ENCODE results near the gene ACCS. TPM values are rescaled to one million over a fixed set of nuclear protein-coding genes. Genes with fewer than 3 reads are reported as not detected.

The ACCS gene
- total RNA-seq, 1 experiment from 2014 or later, result 7.5 TPM

- Histone ChIP-seq H2BK5ac (ENCODE audit: insufficient read length, low read length) (no peak within 1 kb of the TSS), H3K18ac (ENCODE audit: insufficient read length, low read depth, low read length) (no peak within 1 kb of the TSS), H2AK5ac (ENCODE audit: insufficient read length, low read length) (no peak within 1 kb of the TSS), H3K4ac (ENCODE audit: low read depth, low read length) (no peak within 1 kb of the TSS), H3K14ac (ENCODE audit: insufficient read depth, low read length) (peak within 1 kb of the TSS; percentile 53), H2BK15ac (ENCODE audit: low read depth, low read length) (no peak within 1 kb of the TSS), H2BK20ac (ENCODE audit: low read depth, low read length, poor library complexity, severe bottlenecking) (no peak within 1 kb of the TSS), H4K5ac (ENCODE audit: insufficient read length, low read depth, low read length) (no peak within 1 kb of the TSS), H3K56ac (ENCODE audit: insufficient read length, low read depth, low read length) (no peak within 1 kb of the TSS), H4K8ac (replicated peaks; ENCODE audit: insufficient read length, low read depth, low read length) (no peak within 1 kb of the TSS), H2BK120ac (ENCODE audit: low read depth, low read length, poor library complexity, severe bottlenecking) (no peak within 1 kb of the TSS), H3K9me3 (ENCODE audit: control insufficient read depth, low read depth, low read length) (no peaks in the 10 kb centered on the region), H3K79me2 (ENCODE audit: insufficient read depth, low read length) (0 out of 2 replicates have a peak, but pooled peaks cover 6% of the 10 kb centered on the region), H3K27me3 (ENCODE audit: insufficient read depth, low read length) (no peaks in the 10 kb centered on the region), H3T11ph (ENCODE audit: low read length) (no peak within 1 kb of the TSS), H3K79me1 (ENCODE audit: insufficient read depth, low read depth, low read length, poor library complexity, severe bottlenecking) (peaks cover 3% of the 10 kb centered on the region), H3K23me2 (ENCODE audit: insufficient read length, low read depth, low read length, poor library complexity, severe bottlenecking) (peaks cover 9% of the 10 kb centered on the region), H3K23ac (ENCODE audit: insufficient read length, low read depth, low read length) (no peak within 1 kb of the TSS), H3K4me1 (ENCODE audit: insufficient read depth, low read length) (no peaks in the 10 kb centered on the region), H2BK12ac (ENCODE audit: insufficient read length, low read depth, low read length) (no peak within 1 kb of the TSS), H4K20me1 (ENCODE audit: control insufficient read depth, insufficient read depth, insufficient read length) (no peaks in the 10 kb centered on the region), H3K4me2 (ENCODE audit: insufficient read depth, insufficient read length, low read length) (peak within 1 kb of the TSS; percentile 75), H3K9ac (ENCODE audit: extremely low read depth, insufficient read length, low read length) (no peak within 1 kb of the TSS), H4K91ac (ENCODE audit: insufficient read length, low read depth, low read length) (no peak within 1 kb of the TSS), H2AFZ (ENCODE audit: low read length) (no peak within 1 kb of the TSS), H3K27ac (ENCODE audit: insufficient read length, low read depth, low read length) (no peak within 1 kb of the TSS)
- H3K27ac Mint-ChIP-seq, result no peak within 1 kb of the TSS
- H3K27me3 Mint-ChIP-seq (ENCODE audit: low read depth), result no peaks in the 10 kb centered on the region; the same call in 1 of the 2 replicates
- no CpG with 5 or more reads among the region's 83 CpGs for WGBS (ENCODE audit: extremely low coverage, insufficient read length, low lambda C conversion rate)
- peaks cover 0 to 5% (median 0%) of the 10 kb centered on the region in 3 experiments; a peak in 2 of 7 replicates for H3K36me3 Mint-ChIP-seq (ENCODE audit: insufficient read depth in 1 of 3, low read depth in 3 of 3)
- H3K4me3 Mint-ChIP-seq, result peak within 1 kb of the TSS; percentile 84 to 89
- H3K9me3 Mint-ChIP-seq, result no peaks in the 10 kb centered on the region; a peak in 1 of 5 replicates
- peaks cover 11 to 12% of the 10 kb centered on the region in 2 experiments for H3K4me1 Mint-ChIP-seq
- peak; percentile 86 for TF ChIP-seq CTCF (conservative IDR thresholded peaks at IDR 0.05)
- DNase-seq, result peak; percentile 88
These were observed 29.7 kb downstream of the ACCS start, which contains the start of gene EXT2 for GRCh38 chr11:44095506-44096359. Gene EXT2, plus strand, starts transcription at chr11:44095678. Its CDS starts 12,035 bp downstream, at chr11:44107713.

Measured in H9 (cell line).